ENCODE measurements around the gene EXT2.

- TF ChIP-seq CTCF (IDR thresholded peaks at IDR 0.05) (no peak), POLR2A (IDR thresholded peaks at IDR 0.05) (no peak)
Measured at GRCh38 chr11:44159848-44160721, 64.6 kb downstream of the EXT2 start.
